Ishikawa (cell line): ENCODE data around the gene MED13L.

ENCODE experiments used
- CEBPB ChIP-seq: IDR thresholded peaks from 2 replicates; pipeline ENCODE4 v1.6.1; 2012
- EP300 ChIP-seq: IDR thresholded peaks from 2 replicates; pipeline ENCODE4 v1.6.1; 2012; ENCODE audit warnings: borderline replicate concordance
- MAX ChIP-seq: IDR thresholded peaks from 2 replicates; pipeline ENCODE4 v1.6.1; 2012
- RAD21 ChIP-seq: IDR thresholded peaks from 2 replicates; pipeline ENCODE4 v1.6.1; 2012; ENCODE audit warnings: low read depth
- REST ChIP-seq: IDR thresholded peaks from 2 replicates; pipeline ENCODE4 v1.6.1; 2012; ENCODE audit warnings: low read depth, mild to moderate bottlenecking
- TEAD4 ChIP-seq: IDR thresholded peaks from 2 replicates; pipeline ENCODE4 v1.6.1; 2012
- USF1 ChIP-seq: IDR thresholded peaks from 2 replicates; pipeline ENCODE4 v1.6.1; 2012
- YY1 ChIP-seq: IDR thresholded peaks from 2 replicates; pipeline ENCODE4 v1.6.1; 2012; ENCODE audit warnings: low read depth
- ZBTB7A ChIP-seq: IDR thresholded peaks from 2 replicates; pipeline ENCODE4 v1.6.1; 2012; ENCODE audit warnings: low read depth

GRCh38 chr12:116303066-116303465, 25.6 kb upstream of the MED13L start:
- TF ChIP-seq RAD21 (no peak), TEAD4 (no peak), MAX (no peak), USF1 (no peak), EP300 (no peak), CEBPB (no peak), REST (no peak), YY1 (no peak), ZBTB7A (no peak)
